ENCODE data around the gene CDC26. TPM values are rescaled to one million over a fixed set of nuclear protein-coding genes. Genes with fewer than 3 reads are reported as not detected.

Gene CDC26
- total RNA-seq, 4 donors from 2014 or later = 20.5 to 42.4 (median 26.5) TPM

DNA sequence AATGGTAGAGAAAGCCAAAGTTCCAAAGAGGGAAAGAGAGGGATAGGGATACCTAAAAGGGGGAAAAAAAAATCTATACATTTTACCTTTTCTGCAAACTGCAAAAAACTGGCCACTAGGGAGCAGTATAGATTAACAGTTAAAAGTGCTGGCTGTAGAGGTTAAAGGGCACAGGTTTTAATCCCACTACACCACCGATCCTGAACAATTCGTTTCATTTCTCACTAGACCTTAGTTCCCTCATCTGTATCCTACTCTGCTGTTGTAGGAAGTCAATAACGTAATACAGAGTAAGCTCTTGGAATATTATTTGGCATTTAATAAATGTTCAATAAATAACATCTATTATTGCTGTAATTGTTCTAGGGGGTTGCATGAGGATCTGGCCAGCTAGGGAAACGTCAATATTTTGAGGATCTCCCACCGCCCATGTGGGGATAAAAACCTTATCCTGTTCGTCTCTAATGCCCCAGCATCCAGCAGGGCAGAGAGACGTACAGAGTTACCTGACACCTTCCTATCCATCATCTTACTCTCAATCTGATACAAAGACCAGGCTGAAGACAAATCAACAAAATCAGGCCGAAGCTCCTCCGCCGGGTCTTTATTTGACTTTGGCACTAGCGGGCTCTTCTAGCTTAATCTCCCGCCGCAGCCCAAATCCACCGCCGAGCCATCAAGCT is 757 bp downstream of the CDC26 start:
- H3K4me3 ChIP-seq = peak overlapping the region; percentile 58 to 96 (median 83)
- WGBS, 2 donors = 1 to 2% methylated on average over 7 to 13 of the region's 15 CpGs
- TF ChIP-seq POLR2A (IDR thresholded peaks at IDR 0.05) = no peak
- TF ChIP-seq, protein P1, sequence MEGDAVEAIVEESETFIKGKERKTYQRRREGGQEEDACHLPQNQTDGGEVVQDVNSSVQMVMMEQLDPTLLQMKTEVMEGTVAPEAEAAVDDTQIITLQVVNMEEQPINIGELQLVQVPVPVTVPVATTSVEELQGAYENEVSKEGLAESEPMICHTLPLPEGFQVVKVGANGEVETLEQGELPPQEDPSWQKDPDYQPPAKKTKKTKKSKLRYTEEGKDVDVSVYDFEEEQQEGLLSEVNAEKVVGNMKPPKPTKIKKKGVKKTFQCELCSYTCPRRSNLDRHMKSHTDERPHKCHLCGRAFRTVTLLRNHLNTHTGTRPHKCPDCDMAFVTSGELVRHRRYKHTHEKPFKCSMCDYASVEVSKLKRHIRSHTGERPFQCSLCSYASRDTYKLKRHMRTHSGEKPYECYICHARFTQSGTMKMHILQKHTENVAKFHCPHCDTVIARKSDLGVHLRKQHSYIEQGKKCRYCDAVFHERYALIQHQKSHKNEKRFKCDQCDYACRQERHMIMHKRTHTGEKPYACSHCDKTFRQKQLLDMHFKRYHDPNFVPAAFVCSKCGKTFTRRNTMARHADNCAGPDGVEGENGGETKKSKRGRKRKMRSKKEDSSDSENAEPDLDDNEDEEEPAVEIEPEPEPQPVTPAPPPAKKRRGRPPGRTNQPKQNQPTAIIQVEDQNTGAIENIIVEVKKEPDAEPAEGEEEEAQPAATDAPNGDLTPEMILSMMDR (IDR thresholded peaks at IDR 0.05) = peak; percentile 49 to 78 (median 68)
- DNase-seq = no peak
- H3K27ac ChIP-seq = peak overlapping the region; percentile 92 to 98 (median 94)
- H3K9me3 ChIP-seq = no peaks in the 10 kb centered on the region
- no peaks in the 10 kb centered on the region for H3K27me3 ChIP-seq
- H3K4me1 ChIP-seq = peaks cover 13 to 40% (median 16%) of the 10 kb centered on the region in 3 donors
- intact Hi-C loops (cut with DNase I) = loop anchor here (5.0 kb wide), 1 partner anchor 133 kb away; no protein-coding TSS in a partner anchor
- peaks cover 8 to 68% (median 26%) of the 10 kb centered on the region in 3 donors for H3K36me3 ChIP-seq

DNA sequence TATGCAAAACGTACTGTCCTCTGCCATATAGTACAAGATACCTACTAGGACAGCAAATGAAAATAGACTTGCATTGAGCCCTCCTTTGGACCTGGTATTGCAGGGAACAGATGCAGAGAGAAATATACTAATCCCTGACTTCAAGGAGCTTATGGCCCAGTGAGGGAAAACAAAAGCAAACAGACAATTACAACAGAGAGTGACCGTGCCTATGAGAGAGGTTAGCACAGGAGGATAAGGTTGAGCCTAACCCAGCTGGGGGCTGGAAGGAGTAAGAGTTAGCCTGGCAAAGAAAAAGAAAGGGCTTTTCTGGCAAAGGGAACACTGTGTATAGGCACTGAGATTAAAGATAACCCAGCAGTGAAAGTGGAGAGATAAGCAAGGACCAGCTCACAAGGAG is 5.5 kb downstream of the CDC26 start:
- DNase-seq = no peak
- 78 to 93% methylated on average over 2 of the region's 2 CpGs for WGBS, 2 donors
- no peaks in the 10 kb centered on the region for H3K27me3 ChIP-seq
- intact Hi-C loops (cut with DNase I) = no loop called here
- no peaks in the 10 kb centered on the region for H3K9me3 ChIP-seq
- peaks cover 0 to 12% (median 5%) of the 10 kb centered on the region in 3 donors for H3K4me1 ChIP-seq
- H3K4me3 ChIP-seq = no peak overlapping the region
- H3K36me3 ChIP-seq = peaks cover 8 to 74% (median 26%) of the 10 kb centered on the region in 3 donors
- TF ChIP-seq, protein P1 (IDR thresholded peaks at IDR 0.05) = no peak
- no peak for TF ChIP-seq POLR2A (IDR thresholded peaks at IDR 0.05)
- H3K27ac ChIP-seq = no peak overlapping the region

DNA sequence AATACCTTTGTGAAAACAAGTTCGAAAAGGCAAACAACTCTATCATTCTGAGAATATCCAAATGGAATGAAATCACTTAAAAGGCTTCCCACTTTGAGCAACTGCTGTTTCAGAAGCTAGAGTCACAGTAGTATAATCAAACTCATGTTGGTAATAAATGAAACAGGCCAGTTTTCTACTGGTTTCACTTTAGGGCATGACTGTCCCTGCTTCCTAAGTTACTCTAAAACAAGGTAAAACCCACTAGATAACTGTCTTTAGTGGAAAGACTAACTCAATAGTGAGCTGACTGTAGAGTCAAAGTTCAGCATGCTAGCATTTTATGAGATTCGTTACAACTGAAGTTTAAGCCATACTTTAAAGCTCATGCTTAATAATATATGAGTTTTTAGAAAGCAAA is 6.0 kb downstream of the CDC26 start:
- H3K27me3 ChIP-seq = no peaks in the 10 kb centered on the region
- no peak overlapping the region for H3K4me3 ChIP-seq
- WGBS, 2 donors = 89 to 94% methylated on average over 2 of the region's 2 CpGs
- H3K9me3 ChIP-seq = no peaks in the 10 kb centered on the region
- H3K4me1 ChIP-seq = peaks cover 0 to 7% (median 2%) of the 10 kb centered on the region in 3 donors
- intact Hi-C loops (cut with DNase I) = no loop called here
- H3K27ac ChIP-seq = no peak overlapping the region
- DNase-seq = no peak
- TF ChIP-seq, protein P1 (IDR thresholded peaks at IDR 0.05) = no peak
- TF ChIP-seq POLR2A (IDR thresholded peaks at IDR 0.05) = no peak
- peaks cover 8 to 74% (median 26%) of the 10 kb centered on the region in 3 donors for H3K36me3 ChIP-seq

DNA sequence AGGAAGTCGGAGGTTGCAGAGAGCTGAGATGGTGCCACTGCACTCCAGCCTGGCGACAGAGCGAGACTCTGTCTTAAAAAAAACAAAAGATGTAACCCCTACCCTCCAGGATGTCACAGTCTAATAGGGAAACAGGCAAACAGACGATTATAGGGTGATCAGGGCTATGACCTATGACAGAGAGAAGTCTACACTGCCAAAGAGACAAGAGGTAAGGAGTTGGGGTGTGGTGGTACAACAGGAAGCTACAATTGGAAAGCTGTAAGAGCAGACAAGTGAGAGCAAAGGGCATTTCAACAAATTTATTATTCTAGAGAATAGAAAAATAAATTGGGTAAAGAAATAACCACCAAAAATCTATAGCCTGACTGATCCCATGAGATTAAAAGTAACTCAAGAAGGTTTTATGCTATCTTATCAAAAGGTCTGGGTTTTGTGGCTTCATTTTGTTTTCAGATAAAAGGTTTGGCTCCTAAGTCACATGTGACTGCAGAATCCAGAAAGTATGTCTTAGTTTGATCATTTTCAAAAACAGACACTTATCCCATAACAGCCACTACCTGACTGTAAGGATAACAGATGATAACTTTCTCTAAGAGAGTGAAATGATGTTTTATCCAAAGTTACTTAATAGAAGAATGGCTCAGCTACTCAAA is 7.3 kb downstream of the CDC26 start:
- TF ChIP-seq, protein P1 (IDR thresholded peaks at IDR 0.05) = no peak
- TF ChIP-seq POLR2A (IDR thresholded peaks at IDR 0.05) = no peak
- Histone ChIP-seq H3K27ac (no peak overlapping the region), H3K27me3 (no peaks in the 10 kb centered on the region), H3K36me3 (peaks cover 8 to 80% (median 26%) of the 10 kb centered on the region in 3 donors), H3K4me3 (no peak overlapping the region), H3K9me3 (no peaks in the 10 kb centered on the region), H3K4me1 (no peaks in the 10 kb centered on the region)
- DNase-seq = no peak
- WGBS, 2 donors = 63 to 88% methylated on average over 1 to 4 of the region's 4 CpGs
- intact Hi-C loops (cut with DNase I) = no loop called here

DNA sequence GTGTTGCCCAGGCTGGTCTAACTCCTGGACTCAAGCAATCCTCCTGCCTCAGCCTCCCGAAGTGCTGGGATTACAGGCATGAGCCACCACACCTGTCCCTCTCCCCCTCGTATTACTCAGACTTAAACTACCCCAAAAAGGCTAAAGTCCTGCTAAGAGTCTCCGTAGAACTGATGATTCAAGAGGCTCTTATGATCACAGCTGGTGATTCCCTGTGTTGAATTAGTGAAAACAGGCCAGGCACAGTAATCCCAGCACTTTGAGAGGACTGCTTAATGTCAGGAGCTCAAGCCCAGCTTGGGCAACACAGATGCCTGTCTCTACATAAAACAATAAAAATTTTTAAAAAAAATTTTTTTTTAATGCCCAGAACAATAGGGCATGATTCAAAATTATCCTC is 9.2 kb downstream of the CDC26 start:
- TF ChIP-seq, protein P1 (IDR thresholded peaks at IDR 0.05) = no peak
- no peak for TF ChIP-seq POLR2A (IDR thresholded peaks at IDR 0.05)
- intact Hi-C loops (cut with DNase I) = no loop called here
- DNase-seq = no peak
- no peaks in the 10 kb centered on the region for H3K27me3 ChIP-seq
- no peak overlapping the region for H3K4me3 ChIP-seq
- peaks cover 0 to 80% (median 12%) of the 10 kb centered on the region in 3 donors for H3K36me3 ChIP-seq
- no peaks in the 10 kb centered on the region for H3K9me3 ChIP-seq
- 83 to 95% methylated on average over 3 of the region's 3 CpGs for WGBS, 2 donors
- H3K27ac ChIP-seq = no peak overlapping the region
- H3K4me1 ChIP-seq = no peaks in the 10 kb centered on the region

Data from esophagus squamous epithelium (tissue), 5 donors.